CD4-positive, CD25-positive, alpha-beta regulatory T cell (primary cell): ENCODE results near the gene GP2. TPM values are rescaled to one million over a fixed set of nuclear protein-coding genes. Genes with fewer than 3 reads are reported as not detected.
"Not testable (repeated sequence)": the region's sequence is repeated elsewhere in the genome, so short reads cannot be mapped to it uniquely, and the experiment has no call there.

Experiments
- ATAC-seq, 2 donors: fragments of 150-1000 bp; cut with Tn5 transposase; one replicate each; pipeline ENCODE4 v1.10.0; 2021; ENCODE audit warnings: low read depth in 2 of 2, moderate number of reproducible peaks in 2 of 2, moderate library complexity in 1 of 2
- DNase-seq, 3 donors: peaks; one replicate each; pipeline versions ENCODE4 v3.0.0 to v3.0.0-alpha.2; 2012 to 2022; ENCODE audit warnings: mixed read lengths in 1 of 3
- H3K27ac ChIP-seq: one replicate; pipeline ENCODE4 v1.7.0; 2013; ENCODE audit warnings: mild to moderate bottlenecking, low read length; ENCODE audit not compliant: insufficient read depth, poor library complexity, severe bottlenecking
- H3K27me3 ChIP-seq: one replicate; pipeline ENCODE4 v1.7.0; 2013; ENCODE audit warnings: low read length; ENCODE audit not compliant: control insufficient read depth, insufficient read depth
- H3K36me3 ChIP-seq: one replicate; pipeline ENCODE4 v1.7.0; 2013; ENCODE audit warnings: mild to moderate bottlenecking, low read length, moderate library complexity; ENCODE audit not compliant: control insufficient read depth, insufficient read depth
- H3K4me1 ChIP-seq: 2 replicates; pipeline ENCODE4 v1.7.0; 2013; ENCODE audit warnings: mild to moderate bottlenecking, low read length; ENCODE audit not compliant: insufficient read depth, control insufficient read depth, poor library complexity, severe bottlenecking
- H3K4me3 ChIP-seq: one replicate; pipeline ENCODE4 v1.7.0; 2013; ENCODE audit warnings: low read depth, mild to moderate bottlenecking, low read length, moderate library complexity
- H3K9me3 ChIP-seq, 2 experiments: 1 replicate in 1 of 2; 2 replicates in 1 of 2; pipeline ENCODE4 v1.7.0; 2013; ENCODE audit warnings: low read length in 2 of 2, mild to moderate bottlenecking in 1 of 2, moderate library complexity in 1 of 2; ENCODE audit not compliant: control insufficient read depth in 2 of 2
- H3K27ac Mint-ChIP-seq, 3 donors: one replicate each; pipeline ENCODE4 v1.8.0; 2020 to 2022; ENCODE audit warnings: mild to moderate bottlenecking in 3 of 3, mixed read lengths in 3 of 3, moderate library complexity in 2 of 3
- H3K27me3 Mint-ChIP-seq: one replicate; pipeline ENCODE4 v1.8.0; 2022; ENCODE audit warnings: mild to moderate bottlenecking, mixed read lengths
- H3K36me3 Mint-ChIP-seq: one replicate; pipeline ENCODE4 v1.8.0; 2020; ENCODE audit warnings: mixed read lengths
- H3K4me1 Mint-ChIP-seq, 4 donors: one replicate each; pipeline ENCODE4 v1.8.0; 2020 to 2022; ENCODE audit warnings: mixed read lengths in 4 of 4, mild to moderate bottlenecking in 1 of 4
- H3K4me3 Mint-ChIP-seq, 4 donors: one replicate each; pipeline ENCODE4 v1.8.0; 2020 to 2022; ENCODE audit warnings: mild to moderate bottlenecking in 4 of 4, mixed read lengths in 4 of 4, moderate library complexity in 3 of 4
- H3K9me3 Mint-ChIP-seq, 7 donors: one replicate each; pipeline ENCODE4 v1.8.0; 2020 to 2022; ENCODE audit warnings: mixed read lengths in 7 of 7, mild to moderate bottlenecking in 3 of 7, moderate library complexity in 2 of 7
- polyA plus RNA-seq, 4 donors: library from polyadenylated mRNA; unstranded; fragments of 300-500 nt; fragmentation: Illumina TruSeq; gene quantifications; one replicate each; pipeline ENCODE4 v1.2.3, GENCODE V29; 2021
- total RNA-seq: library from RNA; stranded (reverse); gene quantifications from one replicate; pipeline ENCODE4 v1.2.3, GENCODE V29; 2022

The GP2 gene
- total and polyA plus RNA-seq, 5 donors from 2014 or later = not detected

GRCh38 chr16:20318006-20318405 is 9.3 kb downstream of the GP2 start:
- Histone ChIP-seq H3K4me1 (no peaks in the 10 kb centered on the region), H3K27ac (no peak overlapping the region), H3K4me3 (no peak overlapping the region), H3K36me3 (no peaks in the 10 kb centered on the region), H3K27me3 (no peaks in the 10 kb centered on the region), H3K9me3 (no peaks in the 10 kb centered on the region)
- DNase-seq = no peak
- Mint-ChIP-seq H3K27me3 (peaks cover 4% of the 10 kb centered on the region), H3K27ac (no peak overlapping the region), H3K9me3 (peaks cover 0 to 5% (median 0%) of the 10 kb centered on the region in 7 donors), H3K4me1 (no peaks in the 10 kb centered on the region), H3K36me3 (no peaks in the 10 kb centered on the region), H3K4me3 (no peak overlapping the region)
- no peak for ATAC-seq

GRCh38 chr16:20317117-20317516 is 10.2 kb downstream of the GP2 start:
- peaks cover 4% of the 10 kb centered on the region for H3K27me3 Mint-ChIP-seq
- no peaks in the 10 kb centered on the region for H3K36me3 ChIP-seq
- no peaks in the 10 kb centered on the region for H3K4me1 Mint-ChIP-seq
- no peak for ATAC-seq
- no peaks in the 10 kb centered on the region for H3K36me3 Mint-ChIP-seq
- no peak for DNase-seq
- peaks cover 0 to 5% (median 0%) of the 10 kb centered on the region in 7 donors for H3K9me3 Mint-ChIP-seq
- H3K9me3 ChIP-seq = no peaks in the 10 kb centered on the region
- no peak overlapping the region for H3K27ac Mint-ChIP-seq
- H3K4me3 Mint-ChIP-seq = no peak overlapping the region
- no peaks in the 10 kb centered on the region for H3K4me1 ChIP-seq
- no peaks in the 10 kb centered on the region for H3K27me3 ChIP-seq
- no peak overlapping the region for H3K4me3 ChIP-seq
- H3K27ac ChIP-seq = no peak overlapping the region

GRCh38 chr16:20316715-20317114 is 10.6 kb downstream of the GP2 start:
- Histone ChIP-seq H3K4me3 (no peak overlapping the region), H3K9me3 (no peaks in the 10 kb centered on the region), H3K27me3 (no peaks in the 10 kb centered on the region), H3K27ac (no peak overlapping the region), H3K36me3 (no peaks in the 10 kb centered on the region), H3K4me1 (no peaks in the 10 kb centered on the region)
- Mint-ChIP-seq H3K27me3 (peaks cover 4% of the 10 kb centered on the region), H3K9me3 (peaks cover 0 to 5% (median 0%) of the 10 kb centered on the region in 7 donors), H3K4me3 (no peak overlapping the region), H3K27ac (no peak overlapping the region), H3K4me1 (no peaks in the 10 kb centered on the region), H3K36me3 (no peaks in the 10 kb centered on the region)
- DNase-seq (no peak), ATAC-seq (no peak)

GRCh38 chr16:20315764-20316163 is 11.5 kb downstream of the GP2 start:
- H3K9me3 Mint-ChIP-seq = peaks cover 0 to 5% (median 2%) of the 10 kb centered on the region in 7 donors
- no peaks in the 10 kb centered on the region for H3K4me1 Mint-ChIP-seq
- no peak overlapping the region for H3K4me3 Mint-ChIP-seq
- DNase-seq (no peak), ATAC-seq (no peak)
- Histone ChIP-seq H3K36me3 (no peaks in the 10 kb centered on the region), H3K4me3 (no peak overlapping the region), H3K27ac (no peak overlapping the region), H3K9me3 (no peaks in the 10 kb centered on the region), H3K4me1 (no peaks in the 10 kb centered on the region), H3K27me3 (no peaks in the 10 kb centered on the region)
- peaks cover 4% of the 10 kb centered on the region for H3K27me3 Mint-ChIP-seq
- no peaks in the 10 kb centered on the region for H3K36me3 Mint-ChIP-seq
- no peak overlapping the region for H3K27ac Mint-ChIP-seq

- Histone ChIP-seq H3K27me3 (no peaks in the 10 kb centered on the region), H3K27ac (no peak overlapping the region), H3K36me3 (no peaks in the 10 kb centered on the region), H3K9me3 (no peaks in the 10 kb centered on the region), H3K4me1 (no peaks in the 10 kb centered on the region), H3K4me3 (no peak overlapping the region)
- no peak for ATAC-seq
- H3K4me1 Mint-ChIP-seq = no peaks in the 10 kb centered on the region
- H3K27me3 Mint-ChIP-seq = peaks cover 4% of the 10 kb centered on the region
- H3K27ac Mint-ChIP-seq = no peak overlapping the region
- H3K36me3 Mint-ChIP-seq = no peaks in the 10 kb centered on the region
- peaks cover 0 to 5% (median 2%) of the 10 kb centered on the region in 7 donors for H3K9me3 Mint-ChIP-seq
- no peak for DNase-seq
- H3K4me3 Mint-ChIP-seq = no peak overlapping the region
Measured at GRCh38 chr16:20314575-20314974, 12.7 kb downstream of the GP2 start.

- H3K4me3 Mint-ChIP-seq = no peak overlapping the region
- no peak overlapping the region for H3K27ac Mint-ChIP-seq
- no peaks in the 10 kb centered on the region for H3K4me1 Mint-ChIP-seq
- no peaks in the 10 kb centered on the region for H3K36me3 Mint-ChIP-seq
- peaks cover 0 to 5% (median 0%) of the 10 kb centered on the region in 7 donors for H3K9me3 Mint-ChIP-seq
- Histone ChIP-seq H3K27me3 (no peaks in the 10 kb centered on the region), H3K9me3 (no peaks in the 10 kb centered on the region), H3K4me3 (no peak overlapping the region), H3K4me1 (no peaks in the 10 kb centered on the region), H3K27ac (no peak overlapping the region), H3K36me3 (no peaks in the 10 kb centered on the region)
- no peak for ATAC-seq
- DNase-seq = no peak
- H3K27me3 Mint-ChIP-seq = peaks cover 4% of the 10 kb centered on the region
Measured at GRCh38 chr16:20313741-20314140, 13.6 kb downstream of the GP2 start.

- not testable (repeated sequence) for DNase-seq, H3K4me1 ChIP-seq, H3K4me1 Mint-ChIP-seq, H3K4me3 Mint-ChIP-seq, H3K27ac ChIP-seq, H3K27me3 Mint-ChIP-seq, H3K36me3 ChIP-seq, H3K36me3 Mint-ChIP-seq, H3K9me3 ChIP-seq, H3K4me3 ChIP-seq, H3K27me3 ChIP-seq, H3K27ac Mint-ChIP-seq, H3K9me3 Mint-ChIP-seq, ATAC-seq
Measured at GRCh38 chr16:20312536-20313095, 14.7 kb downstream of the GP2 start.

- H3K4me3 ChIP-seq = no peak overlapping the region
- no peaks in the 10 kb centered on the region for H3K36me3 ChIP-seq
- H3K4me1 ChIP-seq = no peaks in the 10 kb centered on the region
- Mint-ChIP-seq H3K36me3 (no peaks in the 10 kb centered on the region), H3K27me3 (peaks cover 2% of the 10 kb centered on the region), H3K27ac (no peak overlapping the region), H3K4me3 (no peak overlapping the region), H3K9me3 (peaks cover 0 to 5% (median 0%) of the 10 kb centered on the region in 7 donors), H3K4me1 (no peaks in the 10 kb centered on the region)
- no peaks in the 10 kb centered on the region for H3K27me3 ChIP-seq
- H3K27ac ChIP-seq = no peak overlapping the region
- ATAC-seq (no peak), DNase-seq (no peak)
- H3K9me3 ChIP-seq = no peaks in the 10 kb centered on the region
Measured at GRCh38 chr16:20311548-20311947, 15.8 kb downstream of the GP2 start.
